ENCODE measurements around the gene MECP2.

GRCh38 chrX:154064637-154065435 is 32.7 kb downstream of the MECP2 start:
- TF ChIP-seq POLR2AphosphoS5 (IDR thresholded peaks at IDR 0.05; ENCODE audit: low read depth, low read length), result no peak
- TF ChIP-seq, protein P1, sequence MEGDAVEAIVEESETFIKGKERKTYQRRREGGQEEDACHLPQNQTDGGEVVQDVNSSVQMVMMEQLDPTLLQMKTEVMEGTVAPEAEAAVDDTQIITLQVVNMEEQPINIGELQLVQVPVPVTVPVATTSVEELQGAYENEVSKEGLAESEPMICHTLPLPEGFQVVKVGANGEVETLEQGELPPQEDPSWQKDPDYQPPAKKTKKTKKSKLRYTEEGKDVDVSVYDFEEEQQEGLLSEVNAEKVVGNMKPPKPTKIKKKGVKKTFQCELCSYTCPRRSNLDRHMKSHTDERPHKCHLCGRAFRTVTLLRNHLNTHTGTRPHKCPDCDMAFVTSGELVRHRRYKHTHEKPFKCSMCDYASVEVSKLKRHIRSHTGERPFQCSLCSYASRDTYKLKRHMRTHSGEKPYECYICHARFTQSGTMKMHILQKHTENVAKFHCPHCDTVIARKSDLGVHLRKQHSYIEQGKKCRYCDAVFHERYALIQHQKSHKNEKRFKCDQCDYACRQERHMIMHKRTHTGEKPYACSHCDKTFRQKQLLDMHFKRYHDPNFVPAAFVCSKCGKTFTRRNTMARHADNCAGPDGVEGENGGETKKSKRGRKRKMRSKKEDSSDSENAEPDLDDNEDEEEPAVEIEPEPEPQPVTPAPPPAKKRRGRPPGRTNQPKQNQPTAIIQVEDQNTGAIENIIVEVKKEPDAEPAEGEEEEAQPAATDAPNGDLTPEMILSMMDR (IDR thresholded peaks at IDR 0.05), result no peak
